ENCODE data around the gene SPTB. TPM values are rescaled to one million over a fixed set of nuclear protein-coding genes. Genes with fewer than 3 reads are reported as not detected.

Gene SPTB
- total and polyA plus RNA-seq, 8 donors, result 2.2 to 4.7 (median 3.3) TPM

DNA sequence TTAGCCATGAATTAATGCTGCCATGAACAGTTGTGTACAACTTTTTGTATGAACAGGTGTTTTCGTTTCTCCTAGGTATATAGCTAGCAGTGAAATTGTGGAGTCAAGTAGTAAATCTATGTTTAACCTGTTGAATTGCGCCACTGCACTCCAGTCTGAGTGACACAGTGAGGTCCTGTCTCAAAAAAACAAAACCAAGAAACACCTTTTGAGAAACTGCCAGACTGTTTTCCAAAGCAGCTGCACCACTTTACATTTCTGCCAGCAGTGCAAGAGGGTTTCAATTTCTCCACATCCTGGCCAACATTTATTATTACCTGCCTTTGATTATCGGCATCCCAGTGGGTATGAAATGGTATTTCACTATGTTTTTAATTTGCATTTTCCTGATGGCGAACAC is 178.8 kb downstream of the SPTB start:
- no peaks in the 10 kb centered on the region for H3K36me3 ChIP-seq
- no peaks in the 10 kb centered on the region for H3K9me3 ChIP-seq
- intact Hi-C loops (cut with DNase I), result no loop called here
- TF ChIP-seq, protein P1, sequence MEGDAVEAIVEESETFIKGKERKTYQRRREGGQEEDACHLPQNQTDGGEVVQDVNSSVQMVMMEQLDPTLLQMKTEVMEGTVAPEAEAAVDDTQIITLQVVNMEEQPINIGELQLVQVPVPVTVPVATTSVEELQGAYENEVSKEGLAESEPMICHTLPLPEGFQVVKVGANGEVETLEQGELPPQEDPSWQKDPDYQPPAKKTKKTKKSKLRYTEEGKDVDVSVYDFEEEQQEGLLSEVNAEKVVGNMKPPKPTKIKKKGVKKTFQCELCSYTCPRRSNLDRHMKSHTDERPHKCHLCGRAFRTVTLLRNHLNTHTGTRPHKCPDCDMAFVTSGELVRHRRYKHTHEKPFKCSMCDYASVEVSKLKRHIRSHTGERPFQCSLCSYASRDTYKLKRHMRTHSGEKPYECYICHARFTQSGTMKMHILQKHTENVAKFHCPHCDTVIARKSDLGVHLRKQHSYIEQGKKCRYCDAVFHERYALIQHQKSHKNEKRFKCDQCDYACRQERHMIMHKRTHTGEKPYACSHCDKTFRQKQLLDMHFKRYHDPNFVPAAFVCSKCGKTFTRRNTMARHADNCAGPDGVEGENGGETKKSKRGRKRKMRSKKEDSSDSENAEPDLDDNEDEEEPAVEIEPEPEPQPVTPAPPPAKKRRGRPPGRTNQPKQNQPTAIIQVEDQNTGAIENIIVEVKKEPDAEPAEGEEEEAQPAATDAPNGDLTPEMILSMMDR (IDR thresholded peaks at IDR 0.05), result no peak
- H3K27ac ChIP-seq, result no peak overlapping the region
- ATAC-seq, result no peak
- DNase-seq, result no peak
- peaks cover 0 to 69% of the 10 kb centered on the region in 2 donors for H3K27me3 ChIP-seq
- peaks cover 18 to 57% of the 10 kb centered on the region in 2 donors for H3K4me1 ChIP-seq
- H3K4me3 ChIP-seq, result no peak overlapping the region

DNA sequence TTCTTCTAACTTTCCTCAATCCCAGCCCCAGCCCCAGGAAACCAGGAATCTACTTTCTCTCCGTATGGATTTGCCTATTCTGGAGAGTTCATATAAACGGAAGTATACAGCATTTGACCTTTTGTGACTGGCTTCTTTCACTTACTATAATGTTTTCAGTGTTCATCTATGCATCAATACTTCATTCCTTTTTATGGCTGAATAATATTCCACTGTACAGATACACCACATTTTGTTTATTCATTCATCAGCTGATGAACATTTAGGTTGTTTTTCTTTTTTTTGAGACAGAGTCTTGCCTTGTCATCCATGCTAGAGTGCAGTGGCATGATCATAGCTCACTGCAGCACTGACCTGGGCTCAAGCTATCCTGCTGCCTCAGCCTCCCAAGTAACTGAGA is 179.4 kb downstream of the SPTB start:
- H3K4me1 ChIP-seq, result peaks cover 18 to 51% of the 10 kb centered on the region in 2 donors

DNA sequence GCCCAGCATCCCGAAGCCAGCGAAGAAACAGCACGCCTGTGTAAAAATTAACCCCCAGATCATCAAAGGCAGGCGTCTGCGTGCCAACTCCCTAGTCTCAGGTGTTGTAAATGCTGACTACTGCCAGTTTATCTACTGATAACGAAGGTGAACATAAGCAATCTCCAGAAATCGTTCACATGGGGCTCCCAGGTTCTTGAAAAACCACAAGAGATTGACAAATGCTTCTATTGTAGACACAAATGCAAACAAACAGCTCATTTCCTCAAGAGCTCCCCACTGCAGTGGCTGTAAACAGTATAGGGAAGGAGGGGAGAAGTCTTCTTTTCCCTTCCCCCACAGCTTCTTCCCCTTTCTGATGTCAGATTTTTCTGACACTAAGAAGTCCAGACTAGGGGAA is 180.8 kb downstream of the SPTB start:
- H3K36me3 ChIP-seq, result no peaks in the 10 kb centered on the region
- intact Hi-C loops (cut with DNase I), result no loop called here
- no peak overlapping the region for H3K4me3 ChIP-seq
- DNase-seq, result peak in 1 of 4 donors; percentile 44
- H3K4me1 ChIP-seq, result peaks cover 18 to 44% of the 10 kb centered on the region in 2 donors
- H3K9me3 ChIP-seq, result no peaks in the 10 kb centered on the region
- TF ChIP-seq, protein P1 (IDR thresholded peaks at IDR 0.05), result no peak
- peaks cover 0 to 52% of the 10 kb centered on the region in 2 donors for H3K27me3 ChIP-seq
- peak; percentile 71 for ATAC-seq
- H3K27ac ChIP-seq, result peak overlapping the region in 1 of 2 donors; percentile 75

More for the DNA sequence above, 179.4 kb downstream of the SPTB start:
- H3K4me3 ChIP-seq, result no peak overlapping the region
- H3K27me3 ChIP-seq, result peaks cover 0 to 65% of the 10 kb centered on the region in 2 donors
- H3K9me3 ChIP-seq, result no peaks in the 10 kb centered on the region
- H3K27ac ChIP-seq, result no peak overlapping the region
- ATAC-seq (no peak), DNase-seq (no peak)
- TF ChIP-seq, protein P1 (IDR thresholded peaks at IDR 0.05), result no peak
- H3K36me3 ChIP-seq, result no peaks in the 10 kb centered on the region
- intact Hi-C loops (cut with DNase I), result no loop called here

DNA sequence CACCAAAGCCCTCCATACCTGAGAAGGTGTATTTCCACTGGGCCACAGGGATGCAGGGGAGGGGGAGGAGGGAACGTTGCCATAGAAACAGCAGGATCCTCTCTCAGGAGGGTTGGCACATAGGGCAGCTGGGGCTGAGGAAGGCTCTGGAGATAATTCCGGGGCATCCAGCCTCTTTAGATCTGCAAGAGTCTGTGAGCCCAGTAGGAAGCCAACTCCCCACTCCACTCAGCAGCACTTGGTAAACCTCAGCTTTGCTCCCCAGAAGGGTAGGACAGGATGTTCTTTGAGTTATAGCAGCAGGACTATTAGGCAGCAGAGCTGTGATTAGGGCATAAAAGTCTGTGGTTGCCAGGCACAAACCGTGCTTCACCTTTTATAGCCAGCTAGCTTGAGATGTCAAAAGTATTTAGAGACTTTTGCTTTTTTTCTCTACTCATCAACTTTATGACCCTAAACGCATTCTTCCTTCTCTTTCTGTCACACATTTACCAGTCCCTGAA is 183.3 kb downstream of the SPTB start:
- no peaks in the 10 kb centered on the region for H3K36me3 ChIP-seq
- no peak overlapping the region for H3K4me3 ChIP-seq
- peaks cover 12 to 42% of the 10 kb centered on the region in 2 donors for H3K4me1 ChIP-seq
- DNase-seq (no peak), ATAC-seq (no peak)
- H3K9me3 ChIP-seq, result no peaks in the 10 kb centered on the region
- peaks cover 0 to 27% of the 10 kb centered on the region in 2 donors for H3K27me3 ChIP-seq
- TF ChIP-seq, protein P1 (IDR thresholded peaks at IDR 0.05), result no peak
- no peak overlapping the region for H3K27ac ChIP-seq
- intact Hi-C loops (cut with DNase I), result no loop called here

Small RNAs within 50 kb of the gene (microRNA-seq; reads per million reads assigned to microRNA genes)
- 0 reads per million in 2 donors for gene MIR7855

Other genes with a start within 250 kb of the SPTB start
- 10 to 100 TPM; 31.9 to 34.3 TPM for gene PLEKHG3, start 175.5 kb downstream of the SPTB start, total RNA-seq
- gene PLEKHG3, start 175.5 kb downstream of the SPTB start, polyA plus RNA-seq (ENCODE audit: insufficient read length in 6 of 6), result 10 to 100 TPM; 50.8 to 67.3 (median 60.7) TPM
- 10 to 100 TPM; 58.7 to 59.1 TPM for gene CHURC1, start 34.5 kb upstream of the SPTB start, total RNA-seq
- gene CHURC1, start 34.5 kb upstream of the SPTB start, polyA plus RNA-seq (ENCODE audit: insufficient read length in 6 of 6), result 10 to 100 TPM; 46.8 to 70.2 (median 59.6) TPM
- 1 to 10 TPM in 1 of 2 donors, under 1 TPM in 1; 0.82 to 2.8 TPM for gene GPX2, start 62.8 kb upstream of the SPTB start, total RNA-seq
- 1 to 10 TPM in 2 of 6 donors, under 1 TPM in 4; 0.62 to 1.2 (median 0.83) TPM for gene GPX2, start 62.8 kb upstream of the SPTB start, polyA plus RNA-seq (ENCODE audit: insufficient read length in 6 of 6)
- 10 to 100 TPM; 21.8 to 36.6 TPM for gene RAB15, start 92.4 kb upstream of the SPTB start, total RNA-seq
- gene RAB15, start 92.4 kb upstream of the SPTB start, polyA plus RNA-seq (ENCODE audit: insufficient read length in 6 of 6), result 10 to 100 TPM; 26.6 to 33.6 (median 30.7) TPM
- 10 to 100 TPM; 16.6 to 19.3 TPM for gene FNTB, start 107.0 kb upstream of the SPTB start, total RNA-seq
- 10 to 100 TPM; 28.6 to 32.7 (median 30.6) TPM for gene FNTB, start 107.0 kb upstream of the SPTB start, polyA plus RNA-seq (ENCODE audit: insufficient read length in 6 of 6)
- gene MAX, start 222.6 kb upstream of the SPTB start, total RNA-seq, result 10 to 100 TPM; 87.2 to 96.5 TPM
- gene MAX, start 222.6 kb upstream of the SPTB start, polyA plus RNA-seq (ENCODE audit: insufficient read length in 6 of 6), result 10 to 100 TPM; 59.9 to 66.9 (median 61.5) TPM